Mucosa of gallbladder (tissue), 1 donor: ENCODE data around the gene LRRC61. TPM values are rescaled to one million over a fixed set of nuclear protein-coding genes. Genes with fewer than 3 reads are reported as not detected.

Source experiments
- DNase-seq: peaks from one replicate; pipeline ENCODE4 v3.0.0-alpha.2; 2020; ENCODE audit warnings: low spot score
- total RNA-seq: library from RNA; stranded (reverse); gene quantifications from one replicate; pipeline ENCODE4 v1.2.1, GENCODE V29; 2021
- donor health status: DM: no; HTN: no; CAD: no.

LRRC61 gene
- total RNA-seq, 1 donor from 2014 or later, result 11.7 TPM

DNA sequence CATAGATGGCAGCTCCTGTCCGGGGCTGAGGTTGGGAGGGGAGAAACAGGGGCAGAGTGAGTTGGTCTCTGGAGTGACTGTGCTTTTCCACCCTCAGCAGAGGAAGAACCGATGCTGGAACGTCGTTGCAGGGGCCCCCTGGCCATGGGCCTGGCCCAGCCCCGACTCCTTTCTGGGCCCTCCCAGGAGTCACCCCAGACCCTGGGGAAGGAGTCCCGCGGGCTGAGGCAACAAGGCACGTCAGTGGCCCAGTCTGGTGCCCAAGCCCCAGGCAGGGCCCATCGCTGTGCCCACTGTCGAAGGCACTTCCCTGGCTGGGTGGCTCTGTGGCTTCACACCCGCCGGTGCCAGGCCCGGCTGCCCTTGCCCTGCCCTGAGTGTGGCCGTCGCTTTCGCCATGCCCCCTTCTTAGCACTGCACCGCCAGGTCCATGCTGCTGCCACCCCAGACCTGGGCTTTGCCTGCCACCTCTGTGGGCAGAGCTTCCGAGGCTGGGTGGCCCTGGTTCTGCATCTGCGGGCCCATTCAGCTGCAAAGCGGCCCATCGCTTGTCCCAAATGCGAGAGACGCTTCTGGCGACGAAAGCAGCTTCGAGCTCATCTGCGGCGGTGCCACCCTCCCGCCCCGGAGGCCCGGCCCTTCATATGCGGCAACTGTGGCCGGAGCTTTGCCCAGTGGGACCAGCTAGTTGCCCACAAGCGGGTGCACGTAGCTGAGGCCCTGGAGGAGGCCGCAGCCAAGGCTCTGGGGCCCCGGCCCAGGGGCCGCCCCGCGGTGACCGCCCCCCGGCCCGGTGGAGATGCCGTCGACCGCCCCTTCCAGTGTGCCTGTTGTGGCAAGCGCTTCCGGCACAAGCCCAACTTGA lies 48.2 kb downstream of the LRRC61 start:
- no peak for DNase-seq

DNA sequence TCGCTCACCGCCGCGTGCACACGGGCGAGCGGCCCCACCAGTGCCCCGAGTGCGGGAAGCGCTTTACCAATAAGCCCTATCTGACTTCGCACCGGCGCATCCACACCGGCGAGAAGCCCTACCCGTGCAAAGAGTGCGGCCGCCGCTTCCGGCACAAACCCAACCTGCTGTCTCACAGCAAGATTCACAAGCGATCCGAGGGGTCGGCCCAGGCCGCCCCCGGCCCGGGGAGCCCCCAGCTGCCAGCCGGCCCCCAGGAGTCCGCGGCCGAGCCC lies 48.8 kb downstream of the LRRC61 start:
- DNase-seq, result no peak

DNA sequence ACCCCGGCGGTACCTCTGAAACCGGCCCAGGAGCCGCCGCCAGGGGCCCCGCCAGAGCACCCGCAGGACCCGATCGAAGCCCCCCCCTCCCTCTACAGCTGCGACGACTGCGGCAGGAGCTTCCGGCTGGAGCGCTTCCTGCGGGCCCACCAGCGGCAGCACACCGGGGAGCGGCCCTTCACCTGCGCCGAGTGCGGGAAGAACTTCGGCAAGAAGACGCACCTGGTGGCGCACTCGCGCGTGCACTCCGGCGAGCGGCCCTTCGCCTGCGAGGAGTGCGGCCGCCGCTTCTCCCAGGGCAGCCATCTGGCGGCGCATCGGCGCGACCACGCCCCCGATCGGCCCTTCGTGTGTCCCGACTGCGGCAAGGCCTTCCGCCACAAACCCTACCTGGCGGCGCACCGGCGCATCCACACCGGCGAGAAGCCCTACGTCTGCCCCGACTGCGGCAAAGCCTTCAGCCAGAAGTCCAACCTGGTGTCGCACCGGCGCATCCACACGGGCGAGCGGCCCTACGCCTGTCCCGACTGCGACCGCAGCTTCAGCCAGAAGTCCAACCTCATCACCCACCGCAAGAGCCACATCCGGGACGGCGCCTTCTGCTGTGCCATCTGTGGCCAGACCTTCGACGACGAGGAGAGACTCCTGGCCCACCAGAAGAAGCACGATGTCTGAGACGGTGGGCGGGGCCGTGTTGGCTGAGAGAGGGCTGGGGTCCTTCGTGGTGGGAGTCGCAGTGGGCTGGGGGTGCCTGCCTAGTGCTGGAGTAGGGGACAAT lies 49.3 kb downstream of the LRRC61 start:
- DNase-seq, result no peak

DNA sequence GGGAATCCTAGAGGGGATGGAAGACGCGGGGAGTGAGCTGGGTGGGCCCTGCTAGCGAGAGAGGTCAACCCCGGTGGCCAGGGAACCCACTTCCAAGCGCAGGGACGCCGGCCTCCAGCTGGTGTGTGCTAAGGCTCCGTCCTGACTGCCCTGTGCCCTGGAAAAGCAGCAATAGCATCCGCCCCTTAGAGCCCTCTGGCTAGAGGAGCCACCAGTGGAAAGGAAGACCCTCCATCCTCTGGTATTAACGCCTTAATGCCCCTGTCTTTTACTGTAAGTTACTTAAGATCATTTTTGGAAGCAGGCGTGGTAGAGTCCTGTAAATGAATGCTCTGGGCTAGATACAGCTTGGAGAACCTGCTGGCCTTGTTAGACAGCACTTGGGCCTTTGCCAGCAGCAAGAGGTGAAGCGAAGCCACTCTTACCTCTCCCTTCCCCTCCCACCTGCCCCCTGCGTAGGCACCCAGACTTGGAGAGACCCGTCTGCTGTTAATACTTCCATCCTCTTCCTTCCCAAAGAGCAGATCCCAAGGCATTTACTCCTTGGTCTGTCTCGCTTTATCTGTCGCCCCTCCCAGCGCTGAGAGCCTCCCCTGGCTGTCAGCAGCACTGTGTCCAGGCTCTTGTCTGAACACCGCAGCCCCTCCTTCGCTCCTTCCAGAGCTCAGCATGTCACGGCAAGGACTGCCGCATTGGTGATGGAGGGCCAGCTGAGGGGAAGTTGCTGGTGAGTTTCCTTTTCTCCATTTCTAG lies 50.1 kb downstream of the LRRC61 start:
- no peak for DNase-seq

DNA sequence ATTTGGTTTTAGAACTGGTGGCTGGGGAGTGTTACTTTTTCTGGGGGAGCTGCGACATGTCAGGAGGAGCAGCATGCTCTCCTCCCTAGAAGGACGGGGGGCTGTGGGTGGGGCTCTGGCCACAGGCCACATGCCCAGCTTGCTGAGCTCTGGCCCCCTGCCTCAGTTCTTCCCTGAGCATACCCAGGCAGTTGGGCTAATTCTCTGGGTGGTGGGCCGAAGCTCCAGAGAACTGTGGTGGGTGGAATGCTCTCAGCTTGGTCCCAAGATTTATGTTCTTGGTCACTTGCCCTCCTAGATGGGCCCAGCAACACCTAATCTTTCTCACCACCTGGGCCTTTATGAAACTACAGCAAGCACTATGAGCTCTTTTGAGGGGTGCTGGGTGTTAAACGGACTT lies 50.9 kb downstream of the LRRC61 start:
- DNase-seq, result no peak

DNA sequence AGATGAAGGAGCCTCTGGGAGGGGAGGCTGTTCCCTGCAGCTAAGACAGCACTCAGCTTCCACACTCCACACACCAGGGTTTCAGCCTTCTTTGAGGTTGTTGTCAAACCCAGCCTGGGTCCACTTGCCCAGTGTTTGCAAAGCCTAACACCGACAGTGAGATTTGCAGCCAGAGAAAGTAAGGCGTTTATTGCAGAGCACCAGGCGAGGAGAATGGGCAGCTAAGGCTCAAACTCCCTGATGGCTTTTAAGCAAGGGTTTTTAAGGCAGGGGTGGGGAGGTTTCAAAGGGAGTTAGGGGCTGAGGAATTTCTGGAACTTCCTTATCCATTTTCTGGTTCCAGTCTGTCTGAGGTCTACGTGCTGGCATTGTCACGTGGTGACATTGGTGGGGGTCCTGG lies 51.3 kb downstream of the LRRC61 start:
- DNase-seq, result no peak

DNA sequence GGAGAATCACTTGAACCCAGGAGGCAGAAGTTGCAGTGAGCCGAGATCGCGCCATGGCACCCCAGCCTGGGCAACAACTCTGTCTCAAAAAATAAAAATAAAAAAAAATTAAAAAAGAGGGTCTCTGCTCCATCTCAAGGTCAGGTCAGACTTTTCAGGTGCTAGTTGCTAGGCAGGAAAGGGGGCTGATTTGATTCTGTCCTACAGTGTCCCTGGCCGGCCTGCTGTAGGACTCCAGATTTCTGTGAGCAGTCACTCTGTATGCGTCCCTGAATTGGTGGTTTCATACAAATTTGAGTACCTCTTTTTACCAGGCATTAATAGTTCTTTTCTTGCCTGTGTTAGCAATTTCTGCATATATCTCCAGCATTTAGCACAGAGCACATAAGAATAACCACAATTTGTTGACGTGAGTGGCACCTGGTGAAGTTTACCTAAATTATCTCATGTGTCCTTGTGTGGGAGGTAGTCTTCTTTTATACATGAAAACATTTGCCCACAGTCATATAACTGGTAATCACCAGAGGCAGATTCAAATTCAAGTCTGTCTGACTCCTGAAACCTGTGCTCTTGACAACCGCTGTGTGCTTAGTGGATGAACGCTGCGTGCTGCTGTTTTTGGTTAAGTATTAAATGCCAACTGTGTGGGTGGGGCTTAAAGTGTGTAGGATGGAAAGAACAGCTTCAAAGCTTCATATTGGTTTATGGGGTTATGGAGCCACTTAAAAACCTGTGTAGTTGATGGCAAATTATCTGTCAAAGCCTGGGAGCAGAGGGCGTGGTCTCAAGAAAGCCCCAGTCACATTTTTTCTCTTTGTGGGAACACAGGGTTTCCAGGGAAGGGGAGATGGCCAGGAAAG lies 52.7 kb downstream of the LRRC61 start:
- DNase-seq, result no peak

DNA sequence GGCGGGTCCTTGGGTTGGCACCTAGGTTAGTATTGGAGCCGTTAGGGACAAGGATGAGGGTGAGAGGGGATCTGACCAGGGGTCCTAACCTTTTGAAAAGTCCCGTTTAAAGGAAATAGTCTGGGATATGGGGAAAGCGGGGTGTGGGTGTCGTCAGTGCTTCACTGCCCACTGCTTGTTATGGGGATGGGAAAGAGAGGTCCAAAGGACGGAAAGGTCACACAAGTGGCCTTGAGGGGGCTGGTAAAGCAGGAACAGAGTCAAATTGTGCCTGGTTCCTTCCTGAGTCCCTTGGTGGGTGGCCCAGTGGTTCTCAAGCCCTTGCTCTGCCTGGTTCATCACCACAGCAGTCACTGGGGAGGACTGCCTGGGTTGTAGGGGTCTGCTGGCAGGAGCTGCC lies 53.4 kb downstream of the LRRC61 start:
- no peak for DNase-seq

DNA sequence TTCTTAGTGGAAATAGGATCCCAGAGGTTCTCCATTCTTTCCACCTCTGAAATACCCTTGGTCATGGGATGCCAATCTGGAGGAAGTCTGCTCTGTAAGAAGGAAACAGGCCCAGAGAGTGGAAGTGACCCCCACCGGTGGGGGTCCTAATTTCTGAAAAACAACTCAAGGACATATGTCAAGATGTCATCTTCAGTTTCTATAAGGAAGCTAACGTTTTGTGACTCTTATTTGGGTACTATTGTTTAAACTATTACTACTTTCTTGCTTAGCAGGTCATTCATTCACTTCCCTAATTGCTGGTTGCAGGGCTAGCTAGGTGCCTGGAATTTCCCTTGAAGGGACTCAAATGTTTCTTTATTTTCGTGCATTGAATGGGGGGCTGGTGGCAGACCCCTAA lies 54.0 kb downstream of the LRRC61 start:
- no peak for DNase-seq

DNA sequence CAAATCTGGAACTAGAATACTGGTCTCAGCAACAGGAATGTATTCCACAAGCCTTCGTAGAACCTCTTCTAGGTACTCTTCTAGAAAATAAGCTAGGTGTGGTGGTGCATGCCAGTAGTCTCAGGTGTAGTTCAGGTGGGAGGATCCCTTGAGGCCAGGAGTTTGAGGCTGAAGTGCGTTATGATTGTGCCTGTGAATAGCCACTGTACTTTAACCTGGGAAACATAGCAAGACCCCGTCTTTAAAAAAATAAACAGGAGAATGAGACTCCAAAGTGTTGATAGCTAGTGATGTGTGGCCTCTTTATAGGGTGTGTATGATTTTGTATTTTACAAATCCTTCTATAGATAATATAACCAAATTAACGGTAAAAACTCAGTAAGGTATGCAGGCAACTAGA lies 54.5 kb downstream of the LRRC61 start:
- no peak for DNase-seq

DNA sequence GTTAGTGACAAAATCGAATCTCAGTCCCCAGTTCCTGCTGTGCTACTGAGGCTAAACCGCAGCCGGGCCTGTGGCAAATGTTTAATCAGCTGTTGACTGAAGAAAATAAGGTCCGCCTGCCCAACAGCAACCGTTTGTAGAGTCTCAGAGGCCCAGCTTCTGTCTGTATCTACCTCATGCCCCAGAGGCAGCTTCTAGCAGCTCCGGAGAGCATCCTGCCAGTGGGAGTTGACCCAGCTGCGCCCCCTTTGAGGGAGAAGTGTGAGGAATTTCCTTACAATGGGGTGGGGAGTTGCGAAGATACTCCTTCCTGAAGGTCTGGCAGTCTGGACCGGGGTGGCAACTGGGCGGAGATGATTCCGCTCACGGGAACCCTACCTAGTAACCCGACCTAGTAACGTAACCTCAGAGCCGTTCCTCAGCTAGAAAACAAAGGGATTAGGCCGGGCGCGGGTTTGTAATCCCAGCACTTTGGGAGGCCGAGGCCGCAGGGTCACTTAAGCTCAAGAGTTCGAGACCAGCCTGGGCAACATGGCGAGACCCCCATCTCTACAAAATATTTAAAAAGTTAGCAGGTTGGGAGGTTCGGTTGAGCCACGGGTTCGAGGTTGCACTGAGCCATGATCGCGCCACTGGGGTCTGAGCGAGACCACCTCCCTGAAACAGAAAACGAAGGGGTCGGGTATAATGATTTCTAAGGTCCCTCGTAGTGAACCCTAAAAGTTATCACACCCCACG lies 55.1 kb downstream of the LRRC61 start:
- peak; percentile 63 for DNase-seq

DNA sequence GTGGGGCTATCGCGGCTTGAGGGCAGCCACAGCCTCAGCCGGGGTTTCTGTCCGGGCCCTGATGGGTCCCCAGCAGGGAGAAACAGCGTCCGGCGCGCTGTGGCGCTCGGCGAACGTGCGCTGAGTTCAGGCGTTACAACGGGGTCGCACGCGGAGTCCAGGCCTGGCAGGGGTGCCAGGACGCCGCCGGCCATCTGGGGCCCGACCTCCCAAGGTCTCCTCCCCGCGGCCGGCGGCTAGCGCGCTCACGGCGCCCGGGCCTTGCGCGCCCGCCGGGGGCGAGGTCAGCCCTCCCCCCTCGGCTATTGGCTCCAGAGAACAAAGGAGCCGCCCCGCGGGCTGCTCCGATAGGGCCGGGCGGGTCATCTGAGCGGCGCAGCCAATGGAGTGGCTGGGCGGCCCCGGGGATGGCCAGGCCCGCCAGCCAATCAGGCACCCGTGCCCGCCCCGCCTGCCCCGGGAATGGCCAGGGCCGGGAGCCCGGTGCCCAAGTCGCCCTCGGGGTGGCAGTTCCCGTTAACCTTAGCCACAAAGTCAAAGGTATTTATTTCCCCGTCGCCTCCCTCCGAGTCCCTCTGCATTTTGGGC lies 55.8 kb downstream of the LRRC61 start, which contains the start of gene ZNF775:
Gene ZNF775, plus strand, starts transcription at position 478 of the 588 bp plus-strand sequence. CDS start 9,141 bp downstream, outside the sequence.
- DNase-seq, result peak; percentile 96

DNA sequence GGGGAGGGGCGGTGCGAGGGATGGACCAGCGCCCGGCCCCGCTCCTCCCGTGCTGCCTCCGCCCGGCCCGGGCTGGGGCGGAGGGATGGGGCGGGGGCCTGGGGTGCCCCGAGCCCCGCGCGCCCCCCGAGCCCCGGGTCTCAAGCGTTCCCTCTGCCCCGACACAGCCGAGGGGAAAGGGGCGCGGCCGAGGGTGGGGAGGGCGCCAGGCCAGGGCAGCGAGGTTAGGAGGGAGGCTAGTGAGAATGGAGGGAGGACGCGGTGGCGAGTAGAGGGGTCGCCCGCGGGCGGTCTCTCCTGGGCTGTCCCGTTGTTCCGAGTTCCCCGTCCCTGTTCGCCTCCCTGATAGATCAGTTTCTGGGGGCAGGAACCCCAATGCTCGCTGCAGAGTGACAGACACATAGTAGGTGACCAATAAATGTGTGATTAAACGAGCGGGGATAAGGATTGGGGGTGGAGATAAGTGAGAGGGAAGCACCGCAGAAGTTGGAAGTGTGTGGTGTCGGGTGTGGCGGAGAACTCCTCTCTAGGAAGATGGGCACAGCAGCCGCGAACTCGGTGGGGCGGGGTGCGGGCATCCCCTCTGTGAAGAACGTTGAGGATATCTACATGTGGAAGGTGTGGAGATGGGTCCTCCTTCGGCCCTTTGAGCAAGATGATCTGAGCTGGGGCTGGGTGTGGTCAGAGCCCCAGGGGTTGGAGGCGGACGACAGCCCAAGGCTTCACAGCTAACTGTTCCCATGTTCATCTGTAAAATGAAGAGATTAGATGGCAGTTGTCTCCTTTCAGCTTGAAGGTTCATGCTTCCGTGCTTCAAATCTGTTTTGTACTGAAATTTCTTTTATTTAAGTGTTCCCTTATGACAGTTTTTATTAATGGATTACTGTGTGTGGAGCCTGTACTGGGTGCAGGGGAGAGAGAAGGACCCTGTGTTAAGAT lies 56.6 kb downstream of the LRRC61 start:
- DNase-seq, result no peak

DNA sequence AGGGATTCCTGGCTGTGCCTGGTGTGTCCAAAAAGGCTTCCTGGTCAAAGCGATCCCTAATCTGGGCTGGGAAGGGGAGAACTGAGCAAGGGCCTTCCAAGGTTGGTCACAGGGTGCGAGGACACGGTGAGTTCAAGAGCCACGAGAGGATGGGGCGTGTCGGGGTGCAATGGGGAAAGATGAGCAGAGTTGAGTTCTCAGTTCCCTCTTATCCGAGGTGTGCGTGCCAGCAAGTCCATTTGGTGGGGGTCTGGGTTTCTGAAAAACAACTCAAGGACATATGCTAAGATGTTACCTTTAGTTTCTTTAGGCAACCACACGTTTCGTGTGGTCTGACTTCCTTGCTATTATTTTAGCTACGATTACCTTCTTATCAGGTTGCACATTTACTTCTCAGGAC lies 57.3 kb downstream of the LRRC61 start:
- DNase-seq, result no peak

DNA sequence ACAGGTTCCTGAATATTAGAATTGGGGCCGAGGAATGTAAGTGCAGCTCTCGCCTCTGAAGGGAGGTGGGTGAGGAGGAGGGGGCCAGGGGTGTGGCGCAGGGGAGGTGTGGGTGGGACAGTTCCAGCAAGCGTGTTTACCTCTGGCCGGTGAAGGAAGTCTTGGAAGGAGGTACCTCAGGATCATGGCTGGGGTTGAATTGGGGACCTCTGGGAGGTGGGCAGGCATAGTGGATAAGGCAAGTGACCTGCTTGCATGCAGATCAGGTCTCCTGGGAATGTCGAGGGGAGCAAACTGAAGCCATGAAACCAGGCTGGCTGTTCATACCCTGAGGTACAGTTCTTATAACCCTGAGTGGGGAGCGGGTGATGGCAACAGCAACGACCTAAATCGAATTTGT lies 57.9 kb downstream of the LRRC61 start:
- DNase-seq, result no peak

DNA sequence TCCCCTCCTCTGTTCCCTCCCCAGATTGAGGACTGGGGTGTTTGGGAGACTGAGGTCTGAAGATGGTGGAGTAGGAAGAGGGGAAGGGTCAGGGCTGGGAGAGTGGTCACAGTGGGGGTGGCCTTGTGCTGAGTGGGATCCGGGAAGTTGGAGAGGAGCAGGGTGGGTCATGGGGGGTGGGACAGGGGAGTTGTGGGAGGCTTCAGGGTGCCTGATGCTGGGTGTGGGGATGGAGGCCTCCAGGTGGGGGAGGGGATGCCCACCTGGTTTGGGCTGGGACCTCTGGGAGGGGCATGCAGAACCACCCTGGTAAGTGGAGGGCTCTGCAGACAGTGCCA lies 58.6 kb downstream of the LRRC61 start:
- no peak for DNase-seq

DNA sequence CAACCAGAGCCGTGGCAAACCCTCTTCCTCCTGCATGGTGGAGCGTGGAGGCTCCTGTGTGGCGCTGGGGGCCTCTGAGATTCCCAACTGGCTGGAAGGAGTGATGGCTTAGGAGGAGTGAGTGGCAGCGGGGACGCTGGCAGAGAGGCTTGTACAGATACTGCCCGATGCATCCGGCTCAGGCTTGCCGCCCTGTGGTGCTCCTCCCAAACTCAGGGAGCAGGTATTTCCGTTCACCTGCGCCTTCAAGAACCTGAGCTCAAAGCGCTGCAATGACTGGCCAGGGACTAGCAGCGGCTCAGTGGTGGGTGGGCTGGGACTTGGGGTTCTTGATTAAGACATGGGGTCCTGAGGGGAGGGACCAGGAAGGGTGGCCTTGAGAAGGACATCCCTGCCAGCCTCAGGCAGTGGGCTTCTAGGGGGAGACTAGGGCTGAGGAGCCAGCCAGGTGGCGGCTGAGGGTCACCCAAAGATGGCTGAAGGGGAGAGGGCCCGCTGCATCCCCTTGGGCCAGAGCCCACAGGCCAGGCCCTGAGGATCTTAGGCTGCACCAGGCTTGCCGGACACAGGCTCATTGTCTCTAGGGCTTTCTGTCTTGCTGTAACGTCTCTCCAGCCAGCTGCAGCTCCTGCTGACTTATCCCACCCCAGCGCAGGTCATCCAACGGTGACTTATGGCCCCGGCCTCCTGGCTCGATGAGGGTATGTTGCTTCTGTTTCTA lies 59.1 kb downstream of the LRRC61 start:
- no peak for DNase-seq

DNA sequence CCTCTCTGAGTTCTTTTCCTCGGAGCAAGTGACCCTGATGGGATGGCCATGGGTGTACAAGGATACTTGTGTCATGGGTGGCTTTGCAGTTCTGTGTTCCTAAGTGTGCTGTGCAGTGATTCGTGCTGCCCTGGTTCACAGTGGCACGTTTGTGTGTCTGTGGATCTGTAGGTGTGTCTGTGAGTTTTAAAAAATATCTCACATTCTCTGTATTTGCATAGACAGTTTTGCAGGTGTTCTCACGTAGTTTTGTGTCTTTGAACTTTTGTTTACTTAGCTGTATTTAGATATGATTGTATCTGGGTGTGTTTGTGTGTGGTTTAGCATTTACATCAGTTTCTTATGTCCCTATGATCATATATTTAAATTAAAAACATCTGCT lies 59.7 kb downstream of the LRRC61 start:
- DNase-seq, result no peak
